CD14-positive monocyte (primary cell): ENCODE measurements around the gene PA2G4. TPM values are rescaled to one million over a fixed set of nuclear protein-coding genes. Genes with fewer than 3 reads are reported as not detected.

ENCODE experiments used
- DNase-seq, 3 donors: peaks; one replicate each; pipeline ENCODE4 v3.0.0-alpha.2; 2011 to 2022
- H2AFZ ChIP-seq: 2 replicates; pipeline ENCODE4 v1.6.0; 2012; ENCODE audit warnings: mild to moderate bottlenecking, low read depth, low read length, inconsistent platforms; ENCODE audit not compliant: insufficient read depth, poor library complexity, severe bottlenecking
- H3K27ac ChIP-seq, 2 donors: 1 replicate in 1 of 2; 2 replicates in 1 of 2; pipeline ENCODE4 v1.5.1; 2012 to 2013; ENCODE audit warnings: low read length in 2 of 2, control low read depth in 1 of 2, inconsistent platforms in 1 of 2, low read depth in 1 of 2, mild to moderate bottlenecking in 1 of 2
- H3K27me3 ChIP-seq, 2 donors: one replicate each; pipeline versions ENCODE4 v1.6.0 to v1.6.1; 2011 to 2013; ENCODE audit warnings: low read length in 2 of 2; ENCODE audit not compliant: control insufficient read depth in 2 of 2, insufficient read depth in 2 of 2
- H3K36me3 ChIP-seq, 2 donors: replicated peaks in 1 of 2; 1 replicate in 1 of 2; 2 replicates in 1 of 2; pipeline versions ENCODE4 v1.5.1 to v1.6.1; 2012 to 2013; ENCODE audit warnings: low read length in 2 of 2, control low read depth in 1 of 2, inconsistent platforms in 1 of 2, mild to moderate bottlenecking in 1 of 2; ENCODE audit not compliant: insufficient read depth in 2 of 2, control insufficient read depth in 1 of 2
- H3K4me1 ChIP-seq, 2 donors: 1 replicate in 1 of 2; 2 replicates in 1 of 2; pipeline versions ENCODE4 v1.5.1 to v1.6.1; 2012 to 2013; ENCODE audit warnings: low read length in 2 of 2, control low read depth in 1 of 2, inconsistent platforms in 1 of 2, mild to moderate bottlenecking in 1 of 2, moderate library complexity in 1 of 2; ENCODE audit not compliant: insufficient read depth in 2 of 2, control insufficient read depth in 1 of 2
- H3K4me2 ChIP-seq: replicated peaks from 2 replicates; pipeline ENCODE3; 2012; ENCODE audit warnings: low read length, moderate library complexity, mild to moderate bottlenecking; ENCODE audit not compliant: poor library complexity, severe bottlenecking; ENCODE audit errors: extremely low read depth
- H3K4me3 ChIP-seq, 3 experiments: fragments of 200-600 bp in 1 of 3; sonication (generic) in 1 of 3; replicated peaks in 1 of 3; 1 replicate in 2 of 3; 2 replicates in 1 of 3; pipeline ENCODE4 v1.5.1; 2011 to 2013; ENCODE audit warnings: low read length in 3 of 3, mild to moderate bottlenecking in 3 of 3, control low read depth in 2 of 3, low read depth in 2 of 3, inconsistent platforms in 1 of 3, moderate library complexity in 1 of 3
- H3K79me2 ChIP-seq: 2 replicates; pipeline ENCODE4 v1.6.0; 2012; ENCODE audit warnings: mild to moderate bottlenecking, control low read depth, inconsistent platforms, low read length, moderate library complexity; ENCODE audit not compliant: insufficient read depth
- H3K9ac ChIP-seq: 2 replicates; pipeline ENCODE4 v1.6.0; 2017; ENCODE audit warnings: low read length, mild to moderate bottlenecking; ENCODE audit not compliant: insufficient read depth, poor library complexity, severe bottlenecking
- H3K9me3 ChIP-seq, 2 donors: replicated peaks in 1 of 2; 1 replicate in 1 of 2; 2 replicates in 1 of 2; pipeline versions ENCODE4 v1.5.1 to v1.6.1; 2012 to 2013; ENCODE audit warnings: low read length in 2 of 2, control low read depth in 1 of 2; ENCODE audit not compliant: control insufficient read depth in 1 of 2, insufficient read depth in 1 of 2
- H4K20me1 ChIP-seq: 2 replicates; pipeline ENCODE4 v1.6.0; 2012; ENCODE audit warnings: mild to moderate bottlenecking, low read length, control low read depth, moderate library complexity; ENCODE audit not compliant: insufficient read depth
- H3K27ac Mint-ChIP-seq, 7 donors: one replicate each; pipeline ENCODE4 v1.8.0; 2020; ENCODE audit warnings: mild to moderate bottlenecking in 7 of 7, mixed read lengths in 7 of 7, moderate library complexity in 6 of 7, inconsistent platforms in 2 of 7
- H3K27me3 Mint-ChIP-seq, 3 donors: one replicate each; pipeline ENCODE4 v1.8.0; 2021 to 2022; ENCODE audit warnings: low read depth in 3 of 3, mild to moderate bottlenecking in 3 of 3, mixed read lengths in 3 of 3, moderate library complexity in 3 of 3, inconsistent platforms in 1 of 3
- H3K36me3 Mint-ChIP-seq, 2 donors: one replicate each; pipeline ENCODE4 v1.8.0; 2020; ENCODE audit warnings: mixed read lengths in 2 of 2, inconsistent platforms in 1 of 2, mild to moderate bottlenecking in 1 of 2
- H3K4me1 Mint-ChIP-seq: one replicate; pipeline ENCODE4 v1.8.0; 2020; ENCODE audit warnings: mild to moderate bottlenecking, mixed read lengths
- H3K4me3 Mint-ChIP-seq, 2 donors: one replicate each; pipeline ENCODE4 v1.8.0; 2020; ENCODE audit warnings: mild to moderate bottlenecking in 2 of 2, mixed read lengths in 2 of 2, moderate library complexity in 1 of 2
- H3K9me3 Mint-ChIP-seq, 7 donors: one replicate each; pipeline ENCODE4 v1.8.0; 2020 to 2022; ENCODE audit warnings: mixed read lengths in 7 of 7, mild to moderate bottlenecking in 6 of 7, moderate library complexity in 6 of 7, inconsistent platforms in 2 of 7
- WGBS: methylation state at CpG from one replicate; pipeline ENCODE4 v1.1.5; 2013; ENCODE audit warnings: missing lambda C conversion rate; ENCODE audit not compliant: insufficient coverage; 5-methylcytosine and 5-hydroxymethylcytosine counted together
- intact Hi-C, 2 donors: fragments of 100-400 bp; cut with micrococcal nuclease; formaldehyde crosslinking; loops; one replicate each; pipeline versions ENCODE4 v1.15.0 to v1.15.1; 2023
- polyA plus RNA-seq, 3 donors: library from polyadenylated mRNA; depleted of rRNA in 1 of 3; unstranded in 2 of 3; stranded (reverse) in 1 of 3; fragments of 300-500 nt in 2 of 3; fragments of >200 nt in 1 of 3; fragmentation: Illumina TruSeq in 2 of 3; gene quantifications; 1 replicate in 2 of 3; 2 replicates in 1 of 3; pipeline ENCODE4 v1.2.3, GENCODE V29; 2012 to 2021
- TF ChIP-seq, protein P1 (sequence below): fragments of 200-600 bp; IDR thresholded peaks from one replicate; pipeline ENCODE4 v1.8.0; 2022; ENCODE audit warnings: antibody characterized with exemption, mild to moderate bottlenecking

PA2G4 gene
- polyA plus RNA-seq, 3 donors: 83.0 to 84.2 (median 83.0) TPM

DNA sequence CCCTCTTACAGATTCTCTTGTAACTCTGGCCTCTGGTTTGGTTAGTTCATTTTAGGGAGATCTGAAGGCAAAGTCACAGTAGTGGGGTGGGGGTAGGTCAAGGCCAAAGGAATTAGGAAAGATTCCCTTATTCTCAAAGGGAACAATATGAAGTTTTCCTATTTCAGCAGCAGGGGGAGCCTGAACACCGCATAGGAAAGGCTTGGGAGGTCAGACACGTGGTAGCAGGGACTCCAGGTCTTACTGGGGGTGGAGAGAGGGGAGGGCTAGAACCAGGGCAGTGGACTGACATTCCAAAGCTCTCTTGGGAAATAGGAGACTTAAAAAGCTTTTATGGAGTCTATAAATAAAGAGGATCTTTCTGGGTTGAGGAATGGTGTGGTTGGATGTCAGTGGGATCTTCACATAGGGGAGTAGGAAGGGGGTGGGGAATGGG is 15.0 kb downstream of the PA2G4 start:
- Histone ChIP-seq H3K4me3 (peak overlapping the region in 1 of 3 experiments; percentile 97), H4K20me1 (peaks cover 28% of the 10 kb centered on the region), H3K79me2 (peaks cover 75% of the 10 kb centered on the region), H2AFZ (no peak overlapping the region), H3K27me3 (no peaks in the 10 kb centered on the region), H3K36me3 (peaks cover 16 to 31% of the 10 kb centered on the region in 2 donors), H3K4me2 (peak overlapping the region; percentile 85), H3K9ac (no peak overlapping the region), H3K4me1 (peaks cover 36 to 48% of the 10 kb centered on the region in 2 donors), H3K27ac (peak overlapping the region in 1 of 2 donors; percentile 98), H3K9me3 (no peaks in the 10 kb centered on the region)
- Mint-ChIP-seq H3K27me3 (no peaks in the 10 kb centered on the region), H3K36me3 (peaks cover 31 to 41% of the 10 kb centered on the region in 2 donors), H3K4me1 (peaks cover 50% of the 10 kb centered on the region), H3K27ac (peak overlapping the region; percentile 96 to 100 (median 99)), H3K4me3 (peak overlapping the region; percentile 79 to 95), H3K9me3 (no peaks in the 10 kb centered on the region)
- TF ChIP-seq, protein P1, sequence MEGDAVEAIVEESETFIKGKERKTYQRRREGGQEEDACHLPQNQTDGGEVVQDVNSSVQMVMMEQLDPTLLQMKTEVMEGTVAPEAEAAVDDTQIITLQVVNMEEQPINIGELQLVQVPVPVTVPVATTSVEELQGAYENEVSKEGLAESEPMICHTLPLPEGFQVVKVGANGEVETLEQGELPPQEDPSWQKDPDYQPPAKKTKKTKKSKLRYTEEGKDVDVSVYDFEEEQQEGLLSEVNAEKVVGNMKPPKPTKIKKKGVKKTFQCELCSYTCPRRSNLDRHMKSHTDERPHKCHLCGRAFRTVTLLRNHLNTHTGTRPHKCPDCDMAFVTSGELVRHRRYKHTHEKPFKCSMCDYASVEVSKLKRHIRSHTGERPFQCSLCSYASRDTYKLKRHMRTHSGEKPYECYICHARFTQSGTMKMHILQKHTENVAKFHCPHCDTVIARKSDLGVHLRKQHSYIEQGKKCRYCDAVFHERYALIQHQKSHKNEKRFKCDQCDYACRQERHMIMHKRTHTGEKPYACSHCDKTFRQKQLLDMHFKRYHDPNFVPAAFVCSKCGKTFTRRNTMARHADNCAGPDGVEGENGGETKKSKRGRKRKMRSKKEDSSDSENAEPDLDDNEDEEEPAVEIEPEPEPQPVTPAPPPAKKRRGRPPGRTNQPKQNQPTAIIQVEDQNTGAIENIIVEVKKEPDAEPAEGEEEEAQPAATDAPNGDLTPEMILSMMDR: peak; percentile 86
- peak; percentile 68 to 85 (median 85) for DNase-seq
- WGBS: 0% methylated on average over 2 of the region's 2 CpGs
- intact Hi-C loops: loop anchor here (2.0 to 10.0 kb wide), 7 partner anchors 33 to 295 kb away; partner anchors contain the start of genes RPS26 (in 2 of the 2), DNAJC14 (in 1 of the 2), MYL6 (in 1 of the 2) and MYL6B (in 1 of the 2)

DNA sequence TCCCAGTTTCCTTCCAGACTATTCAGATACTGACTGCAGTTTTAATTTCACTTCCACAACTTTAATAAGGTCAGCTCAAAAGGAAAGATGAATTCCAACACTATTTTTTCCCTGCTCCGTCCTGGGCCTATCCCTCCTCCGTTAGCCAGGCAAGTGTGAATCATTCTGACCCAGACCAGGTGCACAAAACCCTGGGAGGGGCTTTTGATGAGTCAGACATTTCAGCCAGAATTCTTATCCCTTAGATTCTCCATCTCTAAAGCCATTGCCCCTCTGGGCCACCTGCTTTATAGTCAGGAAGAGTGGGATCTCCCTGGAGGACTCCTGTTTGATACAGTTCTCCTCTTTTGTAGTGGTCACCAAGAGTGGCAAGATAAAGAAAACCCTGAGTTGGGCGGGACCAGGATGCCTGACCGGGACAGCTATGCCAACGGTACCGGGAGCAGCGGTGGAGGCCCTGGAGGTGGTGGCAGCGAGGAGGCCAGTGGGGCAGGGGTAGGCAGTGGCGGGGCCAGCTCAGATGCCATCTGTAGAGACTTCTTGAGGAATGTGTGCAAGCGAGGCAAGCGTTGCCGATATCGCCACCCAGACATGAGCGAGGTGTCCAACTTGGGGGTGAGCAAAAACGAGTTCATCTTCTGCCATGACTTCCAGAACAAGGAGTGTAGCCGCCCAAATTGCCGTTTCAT is 15.9 kb downstream of the PA2G4 start:
- peaks cover 52% of the 10 kb centered on the region for H3K4me1 Mint-ChIP-seq
- H3K4me2 ChIP-seq: no peak overlapping the region

More for the DNA sequence above, 15.9 kb downstream of the PA2G4 start:
- TF ChIP-seq, protein P1: no peak
- Histone ChIP-seq H3K9me3 (no peaks in the 10 kb centered on the region), H3K27ac (peak overlapping the region in 1 of 2 donors; percentile 4), H2AFZ (no peak overlapping the region), H3K27me3 (no peaks in the 10 kb centered on the region), H3K36me3 (peaks cover 16 to 31% of the 10 kb centered on the region in 2 donors), H3K4me3 (no peak overlapping the region), H3K9ac (no peak overlapping the region), H3K4me1 (peaks cover 41 to 53% of the 10 kb centered on the region in 2 donors), H4K20me1 (peaks cover 28% of the 10 kb centered on the region), H3K79me2 (peaks cover 83% of the 10 kb centered on the region)
- H3K27ac Mint-ChIP-seq: peak overlapping the region in 3 of 7 donors; percentile 59 to 100 (median 65)
- no peaks in the 10 kb centered on the region for H3K27me3 Mint-ChIP-seq
- no peaks in the 10 kb centered on the region for H3K9me3 Mint-ChIP-seq
- peaks cover 31 to 41% of the 10 kb centered on the region in 2 donors for H3K36me3 Mint-ChIP-seq
- intact Hi-C loops: loop anchor here (5.0 to 10.0 kb wide), 2 partner anchors 67 to 344 kb away; partner anchors contain the start of genes SPRYD4 (in 2 of the 2) and SMARCC2 (in 1 of the 2)
- no peak overlapping the region for H3K4me3 Mint-ChIP-seq
- WGBS: 99% methylated on average over 17 of the region's 17 CpGs
- no peak for DNase-seq
